Anterior cingulate cortex (tissue), 58 donors: ENCODE results near the gene NTRK2.

Experiments
- DNase-seq, 58 donors: peaks; one replicate each; lab custom pipeline; 2025; lab: John Stamatoyannopoulos, UW

The NTRK2 gene

DNA sequence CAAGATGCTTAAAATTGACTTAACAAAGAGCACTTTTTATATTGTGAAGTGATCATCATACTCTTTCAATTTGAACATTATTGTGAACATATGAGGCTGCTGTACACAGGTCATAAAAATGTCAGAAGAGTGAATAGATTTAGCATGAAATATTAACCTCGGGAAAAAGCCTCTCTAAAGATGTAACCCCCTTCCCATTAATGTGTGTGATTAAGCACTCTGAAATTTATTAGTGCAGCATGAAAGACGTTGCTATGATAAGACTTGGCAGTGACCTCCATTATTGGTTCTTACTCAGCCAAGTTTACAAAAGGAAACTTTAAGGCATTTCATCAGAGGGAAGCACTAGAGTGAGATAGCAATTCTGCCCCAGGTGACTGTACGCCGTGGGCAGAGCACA, 326.5 kb downstream of the NTRK2 start:
- DNase-seq: no peak

DNA sequence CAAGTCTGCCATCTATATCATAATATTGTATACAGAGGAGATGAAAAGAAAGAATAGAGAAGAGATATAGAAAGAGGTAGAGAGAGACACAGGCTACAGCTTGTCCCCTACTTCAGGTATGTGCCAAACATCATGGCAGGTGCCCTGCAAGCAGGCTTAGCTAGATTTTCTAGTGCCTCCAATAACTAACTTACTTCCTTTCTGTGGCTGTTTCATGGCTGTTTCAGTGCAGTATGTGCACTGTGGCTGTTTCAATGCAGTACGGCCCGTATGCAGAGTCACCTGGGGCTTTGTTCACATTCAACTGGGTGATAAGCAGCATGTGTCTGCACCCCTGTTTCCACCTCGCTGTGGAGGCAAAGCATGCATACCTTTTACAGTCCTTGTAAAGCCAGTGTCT, 327.2 kb downstream of the NTRK2 start:
- no peak for DNase-seq

DNA sequence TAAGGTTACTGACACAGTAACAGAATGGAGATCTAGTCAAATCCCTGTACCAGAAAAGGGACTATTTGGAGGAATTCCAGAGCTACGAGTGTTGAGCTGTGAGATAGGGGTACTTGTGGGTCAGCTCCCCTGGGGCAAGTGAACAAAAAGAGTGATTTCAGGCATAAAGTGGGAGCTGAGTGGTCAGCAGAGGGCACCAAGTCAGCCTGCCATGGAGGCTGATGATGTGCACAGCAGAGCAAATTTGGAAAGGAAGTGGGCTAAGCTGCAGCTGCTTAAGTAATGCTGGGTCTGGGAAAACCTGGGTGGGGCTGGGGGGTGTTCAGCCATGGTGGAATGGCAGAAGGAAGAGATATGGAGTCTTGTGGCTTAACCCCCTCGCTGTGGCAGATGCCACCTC, 327.9 kb downstream of the NTRK2 start:
- DNase-seq: peak in 3 of 58 donors; percentile 11 to 19 (median 15)

DNA sequence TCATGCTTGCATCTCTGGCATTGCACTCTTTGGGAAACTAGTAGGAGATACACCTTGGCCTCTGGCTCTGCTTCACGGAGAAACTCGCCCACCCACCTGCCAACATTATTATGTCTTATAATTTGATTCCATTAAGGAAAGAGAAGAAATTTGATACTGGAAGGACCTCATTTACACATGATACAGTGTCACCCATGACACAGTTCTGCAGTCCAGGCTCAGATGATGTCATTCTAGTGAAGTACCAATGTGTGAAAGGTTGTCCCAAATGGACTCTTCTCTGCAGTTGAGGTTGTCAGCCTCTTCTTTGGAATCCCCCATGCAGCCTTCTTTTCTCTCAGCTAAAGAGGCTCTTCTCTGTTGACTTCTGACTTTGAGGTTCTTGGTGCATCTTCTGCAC, 329.1 kb downstream of the NTRK2 start:
- DNase-seq: no peak

DNA sequence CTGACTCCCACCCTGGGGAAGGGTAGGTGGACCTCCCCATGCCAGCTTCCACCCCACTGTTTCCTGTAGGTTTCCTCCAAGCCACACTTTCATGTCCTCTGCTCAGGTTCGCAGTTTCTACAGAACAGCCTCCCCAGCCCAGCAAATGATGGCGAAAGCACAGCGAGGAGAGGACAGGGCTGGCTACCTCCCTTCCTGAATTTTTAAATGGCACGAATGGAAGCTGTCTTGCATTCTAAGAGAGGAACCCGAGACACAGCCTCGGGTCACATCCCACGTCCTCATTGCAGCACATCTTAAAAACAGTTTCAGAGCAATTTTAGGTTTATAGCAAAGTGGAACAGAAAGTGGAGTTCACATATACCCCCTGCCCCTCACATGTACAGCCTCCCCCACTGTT, 330.3 kb downstream of the NTRK2 start:
- DNase-seq: no peak

DNA sequence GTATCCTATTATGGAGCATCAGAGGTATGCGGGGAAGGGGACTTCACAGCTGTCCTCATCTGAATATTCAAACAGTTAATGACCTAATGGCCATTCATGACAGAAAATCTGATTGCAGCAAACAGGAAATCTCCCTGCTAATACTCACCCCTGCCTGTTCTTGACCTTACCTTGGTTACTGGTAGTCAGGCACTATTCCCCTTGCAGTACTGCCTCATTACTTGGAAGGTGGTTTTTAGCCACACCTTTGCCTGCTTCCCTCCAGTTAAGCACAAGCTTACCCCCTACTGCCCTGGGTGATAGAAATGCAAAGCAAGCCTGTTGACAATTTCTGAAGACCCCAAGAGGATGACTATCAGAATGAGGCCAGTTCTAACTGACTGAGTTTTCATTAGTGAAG, 332.4 kb downstream of the NTRK2 start:
- no peak for DNase-seq

DNA sequence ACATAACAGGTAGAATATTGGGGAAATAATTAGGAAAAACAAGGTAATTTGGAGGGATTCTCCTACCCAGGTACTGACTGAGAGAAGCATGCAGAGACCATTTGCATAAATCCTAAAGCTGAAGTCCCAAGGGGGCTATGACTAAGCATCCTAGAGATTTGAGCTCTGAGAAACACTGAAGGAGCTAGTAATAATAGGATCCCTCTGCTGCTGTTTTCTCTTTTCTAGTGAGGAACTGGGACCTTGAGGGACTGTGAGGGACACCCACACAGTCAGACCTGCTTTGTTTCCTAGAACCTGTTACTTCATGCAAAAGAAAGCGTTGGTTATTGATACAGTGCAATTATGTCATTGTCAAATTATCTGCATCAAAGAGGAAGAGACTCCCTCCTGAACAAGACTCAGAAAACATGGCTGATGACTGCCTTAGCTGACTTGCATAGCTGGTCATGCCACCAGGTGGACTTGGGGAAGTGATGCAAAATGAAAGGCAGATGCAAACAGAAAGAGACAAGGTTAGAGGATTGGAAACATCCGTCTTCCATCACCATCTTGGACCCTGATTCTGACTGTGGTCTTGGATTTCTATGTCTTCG, 335.4 kb downstream of the NTRK2 start:
- no peak for DNase-seq

DNA sequence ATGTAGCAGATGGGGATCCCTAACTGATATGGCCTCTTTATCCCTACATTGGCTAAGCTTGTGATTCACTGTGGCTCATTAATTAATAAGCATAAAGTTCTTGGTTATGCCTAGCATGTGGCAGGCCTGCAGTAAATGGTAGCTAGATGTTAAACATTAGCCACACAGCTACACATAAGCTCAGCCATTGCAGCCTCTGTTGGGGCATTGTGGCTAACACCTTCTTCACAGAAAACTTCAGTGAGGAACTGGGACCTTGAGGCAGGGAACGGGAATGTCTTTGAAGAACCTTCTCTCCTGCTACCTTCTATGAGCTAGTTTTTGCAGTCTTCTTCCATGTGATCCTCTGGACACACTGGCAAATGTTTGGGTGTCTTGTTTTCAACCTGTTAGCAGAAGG, 338.2 kb downstream of the NTRK2 start:
- DNase-seq: no peak

DNA sequence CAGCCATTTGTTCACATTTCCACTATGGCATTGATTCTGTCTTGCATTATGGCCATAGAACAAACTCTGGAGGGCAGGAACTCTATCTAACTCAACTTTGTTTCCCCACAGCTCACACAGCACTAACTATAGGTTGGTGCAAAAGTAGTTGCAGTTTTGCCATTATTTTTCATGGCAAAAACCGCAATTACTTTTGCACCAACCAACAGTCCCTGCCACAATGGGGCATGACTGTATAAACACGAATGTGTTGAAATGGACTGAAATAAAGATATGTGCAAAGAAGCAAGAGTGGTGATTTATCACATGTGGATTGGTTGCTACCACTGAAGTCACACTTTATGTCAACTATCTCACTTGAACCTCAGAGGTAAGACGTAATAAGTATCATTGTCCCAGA, 338.7 kb downstream of the NTRK2 start:
- no peak for DNase-seq

DNA sequence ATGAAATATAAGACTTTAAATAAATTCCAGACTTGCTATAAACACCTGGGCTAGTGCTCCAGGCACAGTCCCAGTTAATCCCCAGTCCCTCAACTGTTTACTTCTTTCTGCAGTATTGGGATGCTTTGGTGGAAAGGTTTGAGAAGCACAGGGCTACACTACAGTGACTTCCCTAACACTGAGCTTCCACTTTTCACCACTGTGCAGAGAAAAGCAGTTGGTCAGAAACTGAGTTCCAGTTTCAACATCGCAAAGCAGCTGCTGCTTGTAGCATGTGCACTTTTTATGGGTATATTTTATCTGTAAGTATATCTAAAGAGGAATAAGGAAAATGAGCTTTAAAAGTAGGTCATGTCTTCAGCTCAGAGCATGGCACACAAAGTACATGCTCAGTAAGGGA, 339.7 kb downstream of the NTRK2 start:
- DNase-seq: no peak

DNA sequence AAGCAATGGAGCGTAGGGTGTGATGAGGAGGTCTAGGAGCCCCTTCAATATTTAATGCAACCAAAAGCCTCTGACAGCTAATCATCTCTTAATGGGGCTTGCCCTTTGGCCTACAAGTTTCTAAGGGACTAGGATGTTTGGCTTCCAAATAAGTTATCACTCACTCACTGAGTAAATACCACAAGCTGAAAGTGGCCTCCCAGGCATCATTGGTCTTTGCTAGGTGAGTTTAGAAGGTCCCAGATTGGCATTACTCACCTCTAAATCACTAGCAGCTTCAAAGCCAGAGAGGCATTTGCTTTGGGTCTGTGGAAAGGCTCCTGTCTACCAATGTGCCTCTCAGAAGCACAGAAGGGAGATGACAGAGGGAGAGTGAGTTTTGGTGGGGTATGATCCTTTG, 344.2 kb downstream of the NTRK2 start:
- DNase-seq: no peak

DNA sequence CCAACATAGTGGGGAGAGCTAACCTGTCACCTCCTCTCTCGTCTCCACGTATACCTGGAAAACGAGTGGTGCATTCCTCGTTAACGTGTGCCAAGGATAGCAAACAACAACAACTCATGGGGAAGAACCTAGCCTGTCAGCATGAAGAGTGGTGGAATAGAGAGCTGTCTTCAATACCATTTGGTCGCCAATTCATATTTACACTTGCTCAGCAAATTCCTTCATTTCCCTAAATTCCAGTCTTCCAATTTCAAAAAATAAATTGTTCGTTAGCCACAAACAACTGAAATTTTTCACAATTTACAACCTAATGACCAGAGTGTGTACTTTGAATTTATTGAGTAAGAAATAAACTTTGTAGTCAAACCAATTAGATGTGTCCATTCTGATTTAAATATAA, 344.8 kb downstream of the NTRK2 start:
- DNase-seq: no peak

DNA sequence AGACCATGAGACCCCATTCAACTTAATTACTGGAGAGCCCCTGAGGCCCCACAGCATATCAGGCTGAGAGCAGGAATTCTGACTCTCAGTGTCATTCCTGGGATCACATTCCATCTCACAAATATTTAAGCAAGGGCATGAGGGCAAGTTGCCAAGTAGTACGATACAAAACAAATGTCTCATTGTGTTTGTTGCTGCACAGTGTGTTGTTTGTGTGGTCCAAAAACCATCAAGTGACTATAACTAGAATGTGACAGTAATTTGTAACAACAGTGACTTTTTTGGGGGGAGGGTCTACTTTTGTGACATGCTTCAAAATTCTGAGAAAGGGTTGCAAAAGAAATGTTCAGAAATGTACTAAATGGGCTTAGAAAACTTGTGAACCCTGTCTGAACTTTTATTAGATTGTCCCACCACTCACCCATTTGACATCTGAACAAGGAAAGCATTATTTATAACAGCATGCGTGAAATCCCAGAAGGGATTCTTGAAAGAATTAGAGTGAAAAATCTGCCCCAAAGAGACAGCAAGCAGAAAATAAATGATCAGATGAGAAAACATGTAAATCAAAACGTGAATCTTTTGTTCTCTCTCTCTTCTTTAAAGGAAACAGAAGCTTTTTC, 347.0 kb downstream of the NTRK2 start:
- peak in 18 of 58 donors; percentile 4 to 73 (median 34) for DNase-seq

DNA sequence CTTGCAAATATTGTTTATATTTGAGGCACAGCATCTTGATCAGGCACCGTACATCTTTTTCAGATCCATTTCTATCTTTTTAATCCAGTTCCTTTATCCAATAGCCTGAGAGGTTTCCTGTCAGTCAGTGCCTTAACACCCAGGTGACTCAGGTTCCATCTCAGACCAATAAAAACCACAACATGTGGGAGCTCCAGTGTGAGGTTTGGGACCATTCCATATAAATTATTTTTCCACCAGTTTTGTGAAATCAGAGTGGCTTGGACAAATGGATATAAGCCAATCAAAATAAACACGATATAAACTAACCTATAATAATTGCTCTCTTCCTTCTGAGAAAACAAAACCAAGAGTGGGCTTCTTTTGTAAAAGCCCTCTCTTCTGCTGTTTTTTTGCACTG, 351.3 kb downstream of the NTRK2 start:
- DNase-seq: no peak

DNA sequence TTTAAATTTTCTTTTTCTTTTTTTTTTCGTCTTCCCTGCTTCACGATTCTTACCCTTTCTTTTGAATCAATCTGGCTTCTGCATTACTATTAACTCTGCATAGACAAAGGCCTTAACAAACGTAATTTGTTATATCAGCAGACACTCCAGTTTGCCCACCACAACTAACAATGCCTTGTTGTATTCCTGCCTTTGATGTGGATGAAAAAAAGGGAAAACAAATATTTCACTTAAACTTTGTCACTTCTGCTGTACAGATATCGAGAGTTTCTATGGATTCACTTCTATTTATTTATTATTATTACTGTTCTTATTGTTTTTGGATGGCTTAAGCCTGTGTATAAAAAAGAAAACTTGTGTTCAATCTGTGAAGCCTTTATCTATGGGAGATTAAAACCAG, 352.2 kb downstream of the NTRK2 start:
- no peak for DNase-seq

DNA sequence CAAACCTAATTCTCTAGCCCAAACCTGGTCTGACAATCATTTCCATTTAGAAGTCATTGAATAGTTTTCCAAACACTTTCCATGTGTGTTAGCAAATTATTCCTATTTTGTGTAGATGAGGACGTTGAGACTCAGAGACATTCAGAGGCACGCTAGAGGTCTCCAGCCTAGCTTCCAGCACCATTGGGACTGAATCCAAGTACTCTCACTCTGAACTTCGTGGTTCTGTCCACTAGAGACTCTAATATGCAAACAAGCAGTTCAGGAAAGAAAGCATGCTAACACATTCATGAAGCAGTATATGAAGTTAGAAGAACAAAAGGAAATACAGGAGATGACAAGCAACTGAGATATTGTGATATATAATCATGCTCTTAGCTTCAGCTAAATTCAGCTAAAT, 354.8 kb downstream of the NTRK2 start:
- peak in 24 of 58 donors; percentile 5 to 81 (median 30) for DNase-seq

DNA sequence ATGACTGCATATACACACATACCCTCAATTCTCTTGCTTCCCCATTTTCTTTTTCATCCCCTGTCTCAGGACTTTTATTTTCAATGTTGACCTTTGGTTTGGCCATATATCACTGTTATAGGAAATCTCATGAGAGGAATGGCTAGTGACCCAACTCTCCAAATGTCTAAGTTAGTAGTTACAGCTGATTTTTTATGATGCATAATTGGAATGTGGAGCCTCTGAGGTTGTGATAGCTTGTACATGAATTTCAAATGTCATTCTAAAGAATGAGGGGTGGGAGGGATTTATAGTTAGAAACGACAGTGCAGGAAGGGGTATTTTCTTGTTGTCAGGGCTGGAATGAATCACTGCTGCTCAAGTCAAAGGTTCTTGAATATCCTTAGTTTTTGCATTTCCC, 356.1 kb downstream of the NTRK2 start:
- DNase-seq: no peak

DNA sequence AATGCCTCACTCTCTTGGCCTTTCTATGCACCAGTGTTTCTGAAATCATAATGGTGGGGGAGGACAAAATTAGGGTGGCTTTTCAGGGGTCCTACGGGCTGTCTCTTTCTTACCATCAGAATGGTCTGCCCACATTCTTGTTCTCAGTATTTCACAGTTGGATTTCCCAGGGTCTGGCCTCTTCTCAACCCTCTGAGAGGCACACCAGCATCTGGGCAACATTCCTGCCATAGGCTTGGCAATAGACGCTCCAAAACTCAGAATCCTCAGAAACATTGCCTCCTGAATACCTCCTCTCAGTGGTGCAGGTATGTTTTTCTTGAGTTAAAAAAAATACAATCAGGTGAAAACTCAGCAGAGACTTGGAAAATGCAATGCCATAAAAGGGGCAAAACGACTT, 358.3 kb downstream of the NTRK2 start:
- DNase-seq: no peak

DNA sequence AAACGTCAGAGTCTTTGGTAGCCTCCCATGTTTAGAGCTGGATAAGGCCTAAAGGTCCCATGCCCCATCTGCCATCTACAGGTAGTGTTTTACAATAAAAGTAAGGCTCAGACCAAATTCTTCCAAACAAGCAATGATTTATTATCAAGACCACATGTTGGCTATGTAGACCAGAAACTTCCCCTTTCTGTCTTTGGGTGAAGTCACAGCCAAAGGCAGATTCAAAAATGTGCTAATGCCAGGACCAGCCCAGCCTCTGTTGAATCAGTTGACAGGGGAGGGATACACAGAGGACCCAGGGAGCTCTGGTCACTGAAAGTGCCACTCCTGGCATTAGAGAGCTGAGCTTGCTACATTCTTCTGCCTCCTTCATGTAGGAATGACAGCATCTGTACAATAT, 360.8 kb downstream of the NTRK2 start:
- no peak for DNase-seq

DNA sequence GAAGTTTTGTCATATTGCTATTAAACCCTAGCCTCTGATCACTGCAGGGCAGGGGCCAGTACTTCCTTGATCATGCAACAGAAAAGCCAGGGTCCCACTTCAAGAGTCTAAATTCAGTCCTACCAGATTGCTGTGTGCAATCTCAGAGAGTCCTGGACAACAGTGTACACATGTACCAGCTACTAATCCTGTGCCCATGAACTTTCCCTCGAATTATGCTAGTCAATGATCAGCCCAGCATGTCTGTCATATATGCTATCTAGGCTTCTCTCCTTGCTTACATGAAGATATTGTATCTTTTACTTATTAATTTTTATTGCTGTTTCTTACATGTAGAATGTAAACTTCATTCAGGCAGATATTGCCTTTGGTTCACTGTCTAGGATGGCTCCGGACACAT, 367.0 kb downstream of the NTRK2 start:
- DNase-seq: no peak

DNA sequence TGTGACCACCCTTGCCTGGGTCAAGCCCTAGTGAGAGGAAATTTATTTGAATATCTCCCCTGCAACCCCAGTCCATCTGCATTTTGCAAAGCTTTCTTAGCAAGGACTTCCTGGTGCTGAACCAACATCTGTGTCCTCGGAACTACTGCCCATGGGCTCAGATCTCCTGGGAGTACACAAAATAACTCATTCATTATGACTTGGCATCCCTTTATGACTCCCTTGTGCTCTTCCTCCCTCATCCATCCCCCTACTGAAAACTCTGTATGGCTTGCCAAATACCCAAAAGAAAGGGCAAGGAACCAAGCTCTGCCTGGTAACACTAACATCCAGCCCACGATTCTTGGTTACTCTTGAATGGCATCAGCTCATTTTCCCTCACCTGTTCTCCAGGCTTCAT, 368.5 kb downstream of the NTRK2 start:
- peak in 42 of 58 donors; percentile 14 to 92 (median 52) for DNase-seq

DNA sequence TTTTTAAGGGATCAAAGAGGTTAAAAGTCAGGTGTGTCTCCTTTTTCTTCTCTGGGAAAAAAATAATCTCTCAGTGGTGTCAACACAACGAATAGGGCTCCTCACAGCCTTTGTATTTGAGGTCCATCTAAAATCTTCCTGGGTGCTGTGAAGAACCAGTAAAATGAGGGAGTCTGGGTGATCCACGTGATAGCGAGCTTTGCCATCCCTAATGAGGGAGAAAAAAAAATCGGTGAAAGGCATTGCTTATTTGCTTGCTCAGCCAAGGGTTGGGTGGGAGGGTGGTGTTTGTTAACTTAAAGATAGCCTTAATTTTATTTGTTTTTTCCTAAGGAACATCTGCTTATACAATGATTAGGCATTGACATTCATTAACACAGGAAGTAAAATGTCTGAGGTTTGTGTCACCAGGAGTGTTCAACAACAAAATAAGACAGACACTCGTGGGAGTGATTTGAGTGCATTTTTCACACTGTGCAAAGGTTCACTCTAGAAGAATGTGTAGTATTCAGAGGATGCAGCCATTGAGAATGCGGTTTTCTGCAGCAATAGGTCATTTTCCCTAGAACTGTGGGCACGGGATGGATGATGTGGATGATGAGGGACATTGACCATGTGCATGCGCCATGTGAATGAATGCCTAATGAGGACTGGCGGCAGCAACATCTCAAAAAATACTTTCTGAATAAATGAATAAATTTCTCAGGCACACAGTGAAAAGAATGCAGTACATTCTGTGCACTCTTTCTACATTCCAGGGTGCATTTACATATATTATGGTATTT, 369.5 kb downstream of the NTRK2 start:
- DNase-seq: peak in 40 of 58 donors; percentile 6 to 69 (median 36)
